CD4-positive, alpha-beta T cell treated with Interleukin-17A for 4 hours (primary cell): ENCODE measurements around the gene CERS6.

ENCODE experiments used
- DNase-seq: peaks from one replicate; pipeline ENCODE4 v3.0.0-alpha.2; 2020; ENCODE audit warnings: mixed read lengths

Gene CERS6

GRCh38 chr2:168445960-168446359 is 10.1 kb upstream of the CERS6 start:
- no peak for DNase-seq

DNA sequence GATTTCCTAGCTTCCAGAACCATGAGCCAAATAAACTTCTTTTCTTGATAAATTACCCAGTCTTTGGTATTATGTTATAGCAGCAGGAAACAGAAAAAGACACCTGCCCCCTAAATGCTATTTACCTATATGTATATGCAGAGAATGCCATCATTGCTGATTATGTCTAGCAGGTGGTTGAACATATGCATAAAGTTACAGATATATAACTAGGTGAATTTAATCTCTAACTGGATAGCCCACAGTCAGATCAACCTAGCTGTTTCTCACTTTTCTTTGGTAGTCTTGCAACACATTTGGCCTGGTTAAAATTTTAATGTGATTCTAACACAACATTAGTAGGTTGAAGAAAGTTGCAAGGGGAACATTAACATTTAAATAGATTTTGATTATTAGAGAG is 7.1 kb upstream of the CERS6 start:
- DNase-seq = no peak

DNA sequence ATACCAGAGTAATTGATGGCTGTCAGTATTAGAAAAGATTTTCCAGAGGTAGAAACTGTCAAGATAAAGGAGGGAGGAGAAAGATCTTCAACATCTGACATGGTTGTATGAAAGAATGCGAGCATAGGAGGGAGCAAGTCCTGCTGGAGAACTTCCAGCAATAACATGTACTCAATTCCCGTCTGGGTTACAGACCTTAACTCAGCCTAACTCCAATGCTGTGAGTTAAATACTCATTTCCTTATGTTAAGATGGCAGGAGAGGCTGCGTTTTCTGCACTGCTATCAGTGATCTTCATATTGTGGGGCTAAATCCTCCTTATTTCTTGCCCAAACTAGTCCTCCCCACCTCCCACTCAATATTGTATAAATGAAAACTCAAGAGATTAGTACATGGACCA is 6.7 kb upstream of the CERS6 start:
- no peak for DNase-seq

- DNase-seq = peak; percentile 48
Observed at GRCh38 chr2:168450171-168450570, 5.9 kb upstream of the CERS6 start.

GRCh38 chr2:168450732-168451131 is 5.3 kb upstream of the CERS6 start:
- no peak for DNase-seq

GRCh38 chr2:168452781-168453180 is 3.3 kb upstream of the CERS6 start:
- DNase-seq = no peak

GRCh38 chr2:168453404-168453803 is 2.7 kb upstream of the CERS6 start:
- no peak for DNase-seq

- DNase-seq = no peak
Observed at GRCh38 chr2:168454737-168455644, 1.1 kb upstream of the CERS6 start.

DNA sequence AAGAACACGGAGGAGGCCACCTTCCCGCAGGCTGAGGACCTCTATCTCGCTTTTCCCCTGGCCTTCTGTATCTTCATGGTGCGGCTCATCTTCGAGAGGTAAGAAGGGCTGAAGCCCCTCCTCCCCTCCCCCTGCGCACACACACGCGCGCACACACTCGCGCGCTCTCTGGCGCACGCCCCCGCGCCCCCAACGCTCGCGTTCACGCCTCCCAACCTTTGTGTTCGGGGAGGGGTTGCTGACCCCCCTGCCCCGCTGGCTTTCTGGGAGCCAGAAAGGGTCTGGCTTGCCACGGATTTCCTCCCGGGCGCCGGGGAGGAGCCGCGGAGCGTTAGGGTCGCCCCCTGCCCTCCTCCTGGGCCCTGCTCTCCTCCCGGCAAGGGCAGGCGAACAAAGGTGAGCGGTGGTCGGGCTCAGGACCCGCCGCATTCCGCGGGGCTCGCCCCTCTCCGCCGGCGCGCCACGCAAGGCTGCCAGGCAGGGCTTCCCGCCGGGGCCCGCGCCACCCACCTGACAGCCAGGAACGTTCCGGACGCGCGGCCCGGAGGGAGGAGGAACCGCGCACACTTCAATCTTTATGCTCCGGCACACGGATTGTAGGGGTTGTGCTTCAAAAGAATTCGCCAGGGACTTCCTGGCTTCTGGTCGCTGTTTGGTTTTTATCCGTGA is 583 bp downstream of the CERS6 start:
- DNase-seq = peak; percentile 60

DNA sequence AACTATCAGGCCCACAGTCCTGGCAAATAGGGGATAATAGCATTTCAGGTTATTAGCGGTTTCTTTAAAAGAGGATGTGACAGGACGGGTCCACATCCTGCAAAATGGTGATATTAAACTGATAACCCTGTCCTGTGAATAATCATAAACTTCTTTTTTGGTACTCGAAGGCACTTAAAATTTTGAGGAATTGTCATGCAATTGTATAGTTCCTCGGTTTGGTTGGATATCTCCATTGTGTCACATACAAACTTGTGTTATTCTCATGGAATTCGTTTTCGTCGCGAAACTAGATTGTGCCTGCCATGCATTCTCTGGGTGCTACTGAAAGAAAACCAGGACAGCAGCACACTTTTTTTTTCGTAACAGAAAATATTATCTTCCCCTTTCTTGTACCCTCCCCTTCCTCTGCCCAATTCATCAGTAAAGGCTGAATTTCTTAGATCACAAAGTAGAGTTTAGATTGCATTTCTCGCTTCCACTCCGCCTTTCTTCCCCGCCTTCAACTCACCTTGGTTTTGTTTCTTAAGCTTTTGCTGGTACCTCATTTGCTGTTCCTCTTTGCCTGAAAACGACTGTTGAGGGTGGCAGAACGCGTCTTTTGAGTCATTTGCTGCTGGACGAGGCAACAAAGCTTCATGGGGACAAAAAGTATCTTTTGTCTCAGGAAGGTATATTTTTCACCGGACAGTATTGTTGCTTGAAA is 1.3 kb downstream of the CERS6 start:
- peak; percentile 38 for DNase-seq

DNA sequence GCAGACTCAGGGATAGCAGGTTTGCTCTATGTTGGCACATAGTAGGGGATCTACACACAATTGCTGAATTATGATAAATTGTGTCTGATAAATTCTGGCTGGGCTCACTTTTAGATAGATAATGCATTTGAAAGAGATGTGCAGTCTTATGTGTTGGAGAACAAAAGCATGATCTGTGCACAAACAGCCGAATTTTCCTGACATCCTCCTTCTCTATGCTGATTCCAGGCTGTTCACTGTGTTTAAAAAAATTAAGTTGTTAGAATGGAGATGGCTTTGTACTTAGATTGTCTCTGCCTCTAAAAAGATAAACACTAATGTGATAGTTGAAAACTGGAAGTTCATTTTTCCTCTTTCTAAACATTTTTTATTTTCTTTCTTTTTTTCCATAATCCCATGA is 2.1 kb downstream of the CERS6 start:
- DNase-seq = no peak

GRCh38 chr2:168459256-168459655 is 3.2 kb downstream of the CERS6 start:
- no peak for DNase-seq

GRCh38 chr2:168460571-168460970 is 4.5 kb downstream of the CERS6 start:
- DNase-seq = no peak

- DNase-seq = no peak
Observed at GRCh38 chr2:168461178-168461941, 5.3 kb downstream of the CERS6 start.

DNA sequence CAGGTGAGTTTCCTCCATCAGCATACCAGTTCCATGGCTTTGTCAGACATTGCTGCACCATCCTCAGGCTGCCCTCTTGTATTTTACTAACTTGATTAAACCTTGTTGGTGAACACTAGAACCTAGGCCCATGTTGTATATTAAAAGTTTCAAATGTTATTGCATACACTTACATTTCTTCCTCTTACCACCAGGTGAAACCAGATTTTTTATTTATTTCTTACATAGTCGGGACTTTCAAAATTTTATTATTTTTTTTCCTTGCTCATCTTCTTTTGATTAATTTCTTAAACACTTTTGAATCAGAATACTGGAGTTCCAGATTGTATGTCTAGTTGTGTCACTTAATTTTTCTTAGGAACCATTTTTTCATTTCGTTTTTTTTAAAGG is 5.9 kb downstream of the CERS6 start:
- no peak for DNase-seq

DNA sequence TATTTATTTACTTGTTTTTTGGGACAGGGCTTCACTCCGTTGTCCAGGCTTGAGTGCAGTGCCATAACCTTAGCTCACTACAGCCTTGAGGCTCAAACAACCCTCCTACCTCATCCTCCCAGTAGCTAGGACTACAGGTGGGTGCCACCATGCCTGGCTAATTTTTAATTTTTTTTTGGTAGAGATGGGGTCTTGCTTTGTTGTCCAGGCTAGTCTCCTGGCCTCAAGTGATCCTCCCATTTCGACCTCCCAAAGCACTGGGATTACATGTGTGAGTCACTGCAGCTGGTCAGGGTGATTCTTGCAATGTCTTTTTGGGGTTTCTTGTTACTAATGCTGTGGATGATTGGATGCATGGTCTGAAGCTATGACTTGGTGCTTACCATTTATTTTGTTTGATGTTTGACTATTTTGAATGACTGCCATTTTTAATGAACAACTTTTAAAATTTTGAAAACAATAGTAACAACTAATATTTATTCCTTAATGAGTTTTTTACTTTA is 6.5 kb downstream of the CERS6 start:
- DNase-seq = no peak

- no peak for DNase-seq
Observed at GRCh38 chr2:168465594-168465993, 9.5 kb downstream of the CERS6 start.

DNA sequence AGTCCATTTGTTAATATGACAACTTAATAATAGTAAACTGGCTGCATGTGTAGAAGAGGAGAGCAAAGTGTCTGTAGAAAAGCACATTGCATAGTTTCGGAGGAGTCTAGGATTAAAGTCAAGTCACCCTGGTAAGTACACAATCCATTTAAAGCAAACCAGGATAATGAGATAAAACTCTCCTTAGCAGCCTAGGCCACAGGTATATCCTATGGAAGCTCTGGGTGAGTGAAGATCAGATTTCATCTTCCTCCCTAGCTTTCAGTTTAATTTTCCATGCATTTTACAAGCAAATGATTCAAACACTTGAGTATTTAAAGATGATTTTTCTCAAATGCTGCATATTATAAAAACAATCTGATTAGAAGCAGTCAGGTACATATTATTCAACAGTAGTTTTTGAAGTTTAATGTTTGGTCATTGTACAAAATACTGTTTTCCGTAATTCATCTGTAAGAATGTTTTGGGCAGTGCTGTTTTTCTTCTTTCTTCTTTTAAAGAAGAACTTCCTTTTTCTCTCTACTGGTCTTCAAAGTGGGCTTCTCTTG is 10.2 kb downstream of the CERS6 start:
- DNase-seq = no peak

DNA sequence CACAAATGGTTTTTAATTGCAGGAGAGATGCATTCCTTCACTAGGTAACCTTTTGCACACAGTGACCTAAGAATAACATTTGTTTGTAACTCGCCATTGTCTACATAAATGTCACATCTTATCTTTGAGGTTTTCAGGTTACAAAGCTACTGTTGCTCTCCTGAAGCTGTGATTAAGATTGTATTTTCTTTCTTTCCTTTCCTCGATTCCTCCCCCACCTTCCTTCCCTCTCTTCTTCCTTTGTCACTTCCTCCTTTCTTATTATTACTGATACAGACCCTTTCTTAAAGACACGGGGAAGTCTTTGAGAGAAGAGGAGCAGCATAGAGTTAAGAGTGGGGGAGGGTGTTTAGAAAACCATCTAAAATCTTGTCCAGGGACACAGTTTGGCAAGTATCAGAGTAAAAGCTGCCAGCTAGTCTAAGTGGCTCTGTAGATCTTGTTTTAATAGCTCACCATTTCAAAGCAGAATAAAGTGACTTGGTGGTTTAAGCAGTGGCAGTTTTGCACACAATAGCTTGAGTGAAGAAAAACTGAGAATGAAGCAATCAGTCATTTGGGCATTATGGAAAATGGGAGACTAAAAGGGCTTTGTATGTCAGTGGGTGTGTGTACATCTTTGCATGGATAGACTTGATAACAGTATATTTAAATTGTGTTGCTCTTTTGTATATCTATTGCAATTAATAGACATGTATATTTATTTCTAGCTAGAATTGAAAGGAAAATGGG is 10.9 kb downstream of the CERS6 start:
- no peak for DNase-seq

DNA sequence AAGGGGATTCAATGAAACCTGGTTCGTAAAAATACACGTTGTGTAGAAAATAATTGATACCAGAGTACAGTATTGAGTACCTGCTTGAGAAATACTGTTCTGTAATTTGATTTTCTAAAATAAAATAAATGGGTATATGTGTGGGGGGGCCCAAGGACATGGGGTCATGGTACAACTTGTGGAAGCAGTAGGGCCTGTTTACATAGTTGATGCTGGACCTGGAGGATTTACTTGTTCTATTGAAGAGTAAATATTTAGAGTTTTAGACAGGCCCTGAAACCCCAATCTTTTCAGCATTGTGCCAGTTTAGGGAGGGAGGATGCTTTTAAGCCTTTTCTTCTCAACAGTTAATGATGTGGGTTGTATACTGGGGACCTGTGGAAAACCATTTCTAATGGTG is 11.7 kb downstream of the CERS6 start:
- DNase-seq = no peak

GRCh38 chr2:168468354-168468753 is 12.3 kb downstream of the CERS6 start:
- DNase-seq = no peak
